GM19452 (cell line): ENCODE data around the gene IGF1R.
A peak's percentile ranks its signal among the peaks of the same experiment; 100 is the strongest.

Experiments used
- ATAC-seq: cut with Tn5 transposase; IDR thresholded peaks from one replicate; pipeline ENCODE4 v1.9.1; 2021; ENCODE audit not compliant: unreplicated experiment

The IGF1R gene

GRCh38 chr15:98933406-98933805 is 285.1 kb downstream of the IGF1R start:
- no peak for ATAC-seq

GRCh38 chr15:98935736-98936135 is 287.4 kb downstream of the IGF1R start:
- no peak for ATAC-seq

GRCh38 chr15:98937413-98938104 is 289.2 kb downstream of the IGF1R start:
- ATAC-seq: peak; percentile 68

- ATAC-seq: peak; percentile 63
These were observed 289.7 kb downstream of the IGF1R start for GRCh38 chr15:98938105-98938417.

- no peak for ATAC-seq
These were observed 290.5 kb downstream of the IGF1R start for GRCh38 chr15:98938799-98939198.

- no peak for ATAC-seq
These were observed 291.2 kb downstream of the IGF1R start for GRCh38 chr15:98939311-98940080.

- no peak for ATAC-seq
These were observed 293.4 kb downstream of the IGF1R start for GRCh38 chr15:98941595-98942255.

GRCh38 chr15:98942431-98942830 is 294.1 kb downstream of the IGF1R start:
- no peak for ATAC-seq

- no peak for ATAC-seq
These were observed 294.7 kb downstream of the IGF1R start for GRCh38 chr15:98943051-98943508.

- no peak for ATAC-seq
These were observed 295.3 kb downstream of the IGF1R start for GRCh38 chr15:98943601-98944151.

- no peak for ATAC-seq
These were observed 298.2 kb downstream of the IGF1R start for GRCh38 chr15:98946301-98947255.

GRCh38 chr15:98948456-98948855 is 300.1 kb downstream of the IGF1R start:
- ATAC-seq: no peak

GRCh38 chr15:98948941-98949340 is 300.6 kb downstream of the IGF1R start:
- no peak for ATAC-seq

- no peak for ATAC-seq
These were observed 301.3 kb downstream of the IGF1R start for GRCh38 chr15:98949624-98950023.

- ATAC-seq: no peak
These were observed 301.9 kb downstream of the IGF1R start for GRCh38 chr15:98950248-98950647.

- no peak for ATAC-seq
These were observed 302.7 kb downstream of the IGF1R start for GRCh38 chr15:98951004-98951403.

- no peak for ATAC-seq
These were observed 303.4 kb downstream of the IGF1R start for GRCh38 chr15:98951493-98952320.

GRCh38 chr15:98952381-98952803 is 304.1 kb downstream of the IGF1R start:
- ATAC-seq: peak; percentile 95

GRCh38 chr15:98953000-98953787 is 304.9 kb downstream of the IGF1R start:
- ATAC-seq: peak; percentile 35
